H1 (cell line): ENCODE results near the gene LGR4.

Experiments used
- GABPA ChIP-seq: IDR thresholded peaks from 2 replicates; pipeline ENCODE4 v1.6.1; 2011; ENCODE audit warnings: mild to moderate bottlenecking, low read length, moderate library complexity, borderline replicate concordance; ENCODE audit not compliant: insufficient read depth
- GTF2F1 ChIP-seq: IDR thresholded peaks from 2 replicates; pipeline ENCODE4 v1.6.1; 2012; ENCODE audit warnings: low read depth, low read length, improper control_type of control experiment, borderline replicate concordance
- POLR2AphosphoS5 ChIP-seq: IDR thresholded peaks from 2 replicates; pipeline ENCODE4 v1.6.1; 2011; ENCODE audit warnings: low read depth, low read length
- RXRA ChIP-seq: IDR thresholded peaks from 2 replicates; pipeline ENCODE4 v1.6.1; 2011; ENCODE audit warnings: low read depth, mild to moderate bottlenecking, low read length, moderate library complexity; ENCODE audit not compliant: insufficient read depth
- TF ChIP-seq, protein P1 (sequence below), 3 experiments: IDR thresholded peaks; 1 replicate in 2 of 3; 2 replicates in 1 of 3; pipeline versions ENCODE4 v1.5.1 to v1.6.1; 2011; ENCODE audit warnings: low read length in 3 of 3, mild to moderate bottlenecking in 3 of 3, inconsistent platforms in 2 of 3, low read depth in 1 of 3, moderate library complexity in 1 of 3; ENCODE audit not compliant: insufficient read depth in 1 of 3; ENCODE audit errors: control extremely low read depth in 1 of 3
- TF ChIP-seq, protein P2 (sequence below): IDR thresholded peaks from 2 replicates; pipeline ENCODE4 v1.6.1; 2011; ENCODE audit warnings: low read length, improper control_type of control experiment

DNA sequence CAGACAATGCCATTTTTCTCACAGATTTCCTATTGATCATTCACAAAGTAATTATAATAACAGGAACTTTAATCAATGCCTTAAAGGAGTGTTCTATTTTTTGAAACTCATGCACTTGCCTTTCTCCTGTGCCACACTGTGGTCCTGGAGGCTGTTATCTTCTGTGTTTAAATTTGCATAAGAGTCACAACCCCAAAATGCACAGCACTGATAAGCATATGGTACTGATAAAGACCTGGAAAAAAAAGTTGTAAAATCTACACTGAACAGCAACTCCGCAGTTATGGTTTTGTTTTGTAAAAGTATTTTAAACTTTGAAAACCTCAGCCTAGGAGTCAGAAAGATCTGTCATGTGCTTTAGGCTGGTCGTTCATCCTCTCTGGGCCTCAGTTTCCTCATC is 100.4 kb downstream of the LGR4 start:
- TF ChIP-seq RXRA (no peak), GABPA (no peak), POLR2AphosphoS5 (no peak), GTF2F1 (no peak)
- TF ChIP-seq, protein P1, sequence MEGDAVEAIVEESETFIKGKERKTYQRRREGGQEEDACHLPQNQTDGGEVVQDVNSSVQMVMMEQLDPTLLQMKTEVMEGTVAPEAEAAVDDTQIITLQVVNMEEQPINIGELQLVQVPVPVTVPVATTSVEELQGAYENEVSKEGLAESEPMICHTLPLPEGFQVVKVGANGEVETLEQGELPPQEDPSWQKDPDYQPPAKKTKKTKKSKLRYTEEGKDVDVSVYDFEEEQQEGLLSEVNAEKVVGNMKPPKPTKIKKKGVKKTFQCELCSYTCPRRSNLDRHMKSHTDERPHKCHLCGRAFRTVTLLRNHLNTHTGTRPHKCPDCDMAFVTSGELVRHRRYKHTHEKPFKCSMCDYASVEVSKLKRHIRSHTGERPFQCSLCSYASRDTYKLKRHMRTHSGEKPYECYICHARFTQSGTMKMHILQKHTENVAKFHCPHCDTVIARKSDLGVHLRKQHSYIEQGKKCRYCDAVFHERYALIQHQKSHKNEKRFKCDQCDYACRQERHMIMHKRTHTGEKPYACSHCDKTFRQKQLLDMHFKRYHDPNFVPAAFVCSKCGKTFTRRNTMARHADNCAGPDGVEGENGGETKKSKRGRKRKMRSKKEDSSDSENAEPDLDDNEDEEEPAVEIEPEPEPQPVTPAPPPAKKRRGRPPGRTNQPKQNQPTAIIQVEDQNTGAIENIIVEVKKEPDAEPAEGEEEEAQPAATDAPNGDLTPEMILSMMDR (IDR thresholded peaks at IDR 0.05; ENCODE audit: control extremely low read depth in 1 of 3, insufficient read depth in 1 of 3, low read depth in 1 of 3, low read length in 3 of 3), result no peak
- TF ChIP-seq, protein P2, sequence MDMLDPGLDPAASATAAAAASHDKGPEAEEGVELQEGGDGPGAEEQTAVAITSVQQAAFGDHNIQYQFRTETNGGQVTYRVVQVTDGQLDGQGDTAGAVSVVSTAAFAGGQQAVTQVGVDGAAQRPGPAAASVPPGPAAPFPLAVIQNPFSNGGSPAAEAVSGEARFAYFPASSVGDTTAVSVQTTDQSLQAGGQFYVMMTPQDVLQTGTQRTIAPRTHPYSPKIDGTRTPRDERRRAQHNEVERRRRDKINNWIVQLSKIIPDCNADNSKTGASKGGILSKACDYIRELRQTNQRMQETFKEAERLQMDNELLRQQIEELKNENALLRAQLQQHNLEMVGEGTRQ, result no peak
